RWPE1 (cell line): ENCODE results near the gene OR10H5.
"Not testable (repeated sequence)": the region's sequence is repeated elsewhere in the genome, so short reads cannot be mapped to it uniquely, and the experiment has no call there.

Experiments used
- CTCF ChIA-PET: fragments of 350-600 bp; sonication (Branson Sonifier 250); formaldehyde crosslinking; extraction: SDS; loops from one replicate; lab custom pipeline; 2021; lab: Yijun Ruan, JAX
- POLR2A ChIA-PET: fragments of 400-600 bp; formaldehyde crosslinking; extraction: SDS; loops from one replicate; lab custom pipeline; 2020; ENCODE audit warnings: antibody characterized with exemption; ENCODE audit not compliant: low non-redundant PET; lab: Yijun Ruan, JAX
- DNase-seq: peaks from one replicate; pipeline ENCODE4 v3.0.0; 2012; ENCODE audit warnings: low spot score
- H3K27ac ChIP-seq: fragments of 450-650 bp; 2 replicates; pipeline ENCODE4 v1.5.1; 2017
- CTCF ChIP-seq: fragments of 450-650 bp; conservative IDR thresholded peaks from 2 replicates; pipeline ENCODE4 v1.5.1; 2017; ENCODE audit warnings: low read depth, mild to moderate bottlenecking

Gene OR10H5

GRCh38 chr19:15843203-15843893 is 55.9 kb downstream of the OR10H5 start:
- no peak for DNase-seq
- CTCF ChIA-PET, result interaction anchor here (0.5 kb wide), 1 partner anchor 1209 kb away, joined by 4 read pairs; no protein-coding TSS in a partner anchor
- H3K27ac ChIP-seq, result no peak overlapping the region
- TF ChIP-seq CTCF, result no peak
- POLR2A ChIA-PET, result no interaction called here

DNA sequence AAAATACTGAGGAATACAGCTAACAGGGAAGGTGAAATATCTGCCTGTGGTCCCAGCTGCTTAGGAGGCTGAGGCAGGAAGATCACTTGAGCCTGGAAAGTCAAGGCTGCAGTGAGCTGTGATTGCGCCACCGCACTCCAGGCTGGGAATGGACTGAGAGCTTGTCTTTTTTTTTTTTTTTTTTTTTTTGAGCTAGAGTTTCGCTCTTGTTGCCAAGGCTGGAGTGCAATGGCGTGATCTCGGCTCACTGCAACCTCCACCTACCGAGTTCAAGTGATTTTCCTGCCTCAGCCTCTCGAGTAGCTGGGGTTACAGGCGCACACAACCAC is 56.4 kb downstream of the OR10H5 start:
- DNase-seq, CTCF ChIA-PET: not testable (repeated sequence)
- POLR2A ChIA-PET, result interaction anchor here (0.6 kb wide), 1 partner anchor 9 kb away, joined by 8 read pairs; no protein-coding TSS in a partner anchor

DNA sequence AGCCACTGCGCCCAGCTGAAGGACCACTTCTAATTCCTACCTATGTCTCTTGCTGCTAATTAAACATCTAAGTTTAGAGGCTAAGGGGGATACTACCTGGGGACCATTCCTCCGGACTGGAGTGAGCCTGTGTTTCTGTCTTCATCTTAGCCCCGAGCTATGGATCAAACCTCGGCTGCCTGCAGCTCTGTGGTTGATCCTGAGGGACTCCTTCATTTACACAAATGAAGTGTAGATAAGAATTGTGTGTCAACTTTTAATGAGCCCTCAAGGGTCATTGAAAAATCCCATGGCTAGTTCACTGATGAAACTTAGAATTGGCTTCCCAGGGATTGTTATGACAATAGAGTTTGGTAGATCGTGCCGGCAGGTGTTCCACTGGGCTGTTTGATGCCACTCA is 59.5 kb downstream of the OR10H5 start:
- ChIA-PET CTCF (no interaction called here), POLR2A (no interaction called here)
- no peak for TF ChIP-seq CTCF
- DNase-seq, result no peak
- H3K27ac ChIP-seq, result no peak overlapping the region

More for the DNA sequence above, 56.4 kb downstream of the OR10H5 start:
- not testable (repeated sequence) for H3K27ac ChIP-seq

DNA sequence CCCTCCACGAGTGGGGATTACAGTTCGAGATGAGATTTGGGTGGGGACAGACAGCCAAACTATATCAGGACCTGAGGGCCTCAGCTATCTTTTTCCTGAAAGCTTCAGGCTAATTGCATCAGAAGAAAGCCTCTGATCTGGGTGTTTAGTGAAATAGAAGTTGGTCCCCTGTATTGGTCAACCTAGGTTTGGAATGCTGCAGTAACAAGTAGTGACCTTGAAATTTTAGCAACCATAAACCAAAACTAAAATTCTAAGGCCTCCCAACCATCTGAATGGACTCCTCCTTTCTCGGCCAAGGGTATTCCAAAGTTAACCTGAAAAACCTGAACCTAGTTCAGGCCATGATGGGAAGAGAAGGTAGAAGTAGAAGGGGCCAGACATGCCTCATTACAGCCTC is 62.9 kb downstream of the OR10H5 start:
- no peak for TF ChIP-seq CTCF
- no peak overlapping the region for H3K27ac ChIP-seq
- ChIA-PET POLR2A (no interaction called here), CTCF (no interaction called here)
- no peak for DNase-seq
